Measurements from ENCODE around the gene OSBPL2. TPM values are rescaled to one million over a fixed set of nuclear protein-coding genes. Genes with fewer than 3 reads are reported as not detected.
A peak's percentile ranks its signal among the peaks of the same experiment; 100 is the strongest.

Gene OSBPL2
- total and polyA plus RNA-seq, 12 donors = 12.6 to 55.7 (median 39.8) TPM

GRCh38 chr20:62241506-62241905, 3.2 kb downstream of the OSBPL2 start:
- DNase-seq (peak in 1 of 2 donors; percentile 16), ATAC-seq (no peak)
- intact Hi-C loops (cut with DNase I) = loop anchor here in 1 of 10 donors (5.0 kb wide), 1 partner anchor 59 kb away; the partner anchor contains the start of gene MTG2
- WGBS, 2 donors = 65 to 70% methylated on average over 10 of the region's 10 CpGs
- TF ChIP-seq, protein P1, sequence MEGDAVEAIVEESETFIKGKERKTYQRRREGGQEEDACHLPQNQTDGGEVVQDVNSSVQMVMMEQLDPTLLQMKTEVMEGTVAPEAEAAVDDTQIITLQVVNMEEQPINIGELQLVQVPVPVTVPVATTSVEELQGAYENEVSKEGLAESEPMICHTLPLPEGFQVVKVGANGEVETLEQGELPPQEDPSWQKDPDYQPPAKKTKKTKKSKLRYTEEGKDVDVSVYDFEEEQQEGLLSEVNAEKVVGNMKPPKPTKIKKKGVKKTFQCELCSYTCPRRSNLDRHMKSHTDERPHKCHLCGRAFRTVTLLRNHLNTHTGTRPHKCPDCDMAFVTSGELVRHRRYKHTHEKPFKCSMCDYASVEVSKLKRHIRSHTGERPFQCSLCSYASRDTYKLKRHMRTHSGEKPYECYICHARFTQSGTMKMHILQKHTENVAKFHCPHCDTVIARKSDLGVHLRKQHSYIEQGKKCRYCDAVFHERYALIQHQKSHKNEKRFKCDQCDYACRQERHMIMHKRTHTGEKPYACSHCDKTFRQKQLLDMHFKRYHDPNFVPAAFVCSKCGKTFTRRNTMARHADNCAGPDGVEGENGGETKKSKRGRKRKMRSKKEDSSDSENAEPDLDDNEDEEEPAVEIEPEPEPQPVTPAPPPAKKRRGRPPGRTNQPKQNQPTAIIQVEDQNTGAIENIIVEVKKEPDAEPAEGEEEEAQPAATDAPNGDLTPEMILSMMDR (IDR thresholded peaks at IDR 0.05) = no peak
- H3K4me1 ChIP-seq = peaks cover 18 to 91% (median 75%) of the 10 kb centered on the region in 9 donors
- no peaks in the 10 kb centered on the region for H3K9me3 ChIP-seq
- peak overlapping the region in 8 of 10 donors; percentile 34 to 94 (median 68) for H3K27ac ChIP-seq
- H3K4me3 ChIP-seq = no peak overlapping the region
- H3K36me3 ChIP-seq = peaks cover 0 to 29% (median 0%) of the 10 kb centered on the region in 9 donors
- H3K27me3 ChIP-seq = no peaks in the 10 kb centered on the region

GRCh38 chr20:62242176-62242575, 3.9 kb downstream of the OSBPL2 start:
- Histone ChIP-seq H3K27ac (peak overlapping the region; percentile 25 to 94 (median 68)), H3K27me3 (no peaks in the 10 kb centered on the region), H3K4me1 (peaks cover 20 to 92% (median 80%) of the 10 kb centered on the region in 9 donors), H3K9me3 (no peaks in the 10 kb centered on the region), H3K4me3 (no peak overlapping the region), H3K36me3 (peaks cover 0 to 29% (median 0%) of the 10 kb centered on the region in 9 donors)
- ATAC-seq (peak in 2 of 8 donors; percentile 2 to 19), DNase-seq (peak in 1 of 2 donors; percentile 5)
- TF ChIP-seq, protein P1 (IDR thresholded peaks at IDR 0.05) = no peak
- 51 to 57% methylated on average over 6 of the region's 6 CpGs for WGBS, 2 donors
- intact Hi-C loops (cut with DNase I) = loop anchor here in 1 of 10 donors (5.0 kb wide), 1 partner anchor 60 kb away; the partner anchor contains the start of gene MTG2

GRCh38 chr20:62243106-62243505, 4.8 kb downstream of the OSBPL2 start:
- no peak overlapping the region for H3K4me3 ChIP-seq
- DNase-seq = no peak
- intact Hi-C loops (cut with DNase I) = loop anchor here in 1 of 10 donors (5.0 kb wide), 1 partner anchor 61 kb away; the partner anchor contains the start of gene MTG2
- peaks cover 0 to 29% (median 0%) of the 10 kb centered on the region in 9 donors for H3K36me3 ChIP-seq
- TF ChIP-seq, protein P1 (IDR thresholded peaks at IDR 0.05) = no peak
- peaks cover 16 to 92% (median 79%) of the 10 kb centered on the region in 9 donors for H3K4me1 ChIP-seq
- ATAC-seq = no peak
- H3K27me3 ChIP-seq = no peaks in the 10 kb centered on the region
- H3K27ac ChIP-seq = peak overlapping the region in 9 of 10 donors; percentile 21 to 94 (median 68)
- 87% methylated on average over 22 of the region's 22 CpGs for WGBS, 2 donors
- no peaks in the 10 kb centered on the region for H3K9me3 ChIP-seq

- H3K27me3 ChIP-seq = no peaks in the 10 kb centered on the region
- WGBS, 2 donors = 71 to 73% methylated on average over 21 of the region's 21 CpGs
- peaks cover 0 to 29% (median 0%) of the 10 kb centered on the region in 9 donors for H3K36me3 ChIP-seq
- peaks cover 16 to 100% (median 80%) of the 10 kb centered on the region in 9 donors for H3K4me1 ChIP-seq
- ATAC-seq (no peak), DNase-seq (no peak)
- H3K9me3 ChIP-seq = no peaks in the 10 kb centered on the region
- H3K4me3 ChIP-seq = peak overlapping the region in 1 of 10 donors; percentile 10
- H3K27ac ChIP-seq = peak overlapping the region in 9 of 10 donors; percentile 36 to 94 (median 68)
- TF ChIP-seq, protein P1 (IDR thresholded peaks at IDR 0.05) = no peak
- intact Hi-C loops (cut with DNase I) = loop anchor here in 1 of 10 donors (5.0 kb wide), 1 partner anchor 62 kb away; the partner anchor contains the start of gene MTG2
These were observed 5.7 kb downstream of the OSBPL2 start for GRCh38 chr20:62243906-62244515.
